ENCODE results near the gene KLHL9. TPM values are rescaled to one million over a fixed set of nuclear protein-coding genes. Genes with fewer than 3 reads are reported as not detected.

KLHL9 gene
- total and polyA plus RNA-seq, 2 of the 13 experiments (the other 11 are each of a cell fraction or from before 2014, with no cell fraction given), result 8.7 to 17.7 TPM

GRCh38 chr9:21350787-21351186 lies 15.6 kb upstream of the KLHL9 start, which contains the start of gene IFNA6 (continued):
- TF ChIP-seq, protein P1, sequence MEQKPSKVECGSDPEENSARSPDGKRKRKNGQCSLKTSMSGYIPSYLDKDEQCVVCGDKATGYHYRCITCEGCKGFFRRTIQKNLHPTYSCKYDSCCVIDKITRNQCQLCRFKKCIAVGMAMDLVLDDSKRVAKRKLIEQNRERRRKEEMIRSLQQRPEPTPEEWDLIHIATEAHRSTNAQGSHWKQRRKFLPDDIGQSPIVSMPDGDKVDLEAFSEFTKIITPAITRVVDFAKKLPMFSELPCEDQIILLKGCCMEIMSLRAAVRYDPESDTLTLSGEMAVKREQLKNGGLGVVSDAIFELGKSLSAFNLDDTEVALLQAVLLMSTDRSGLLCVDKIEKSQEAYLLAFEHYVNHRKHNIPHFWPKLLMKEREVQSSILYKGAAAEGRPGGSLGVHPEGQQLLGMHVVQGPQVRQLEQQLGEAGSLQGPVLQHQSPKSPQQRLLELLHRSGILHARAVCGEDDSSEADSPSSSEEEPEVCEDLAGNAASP (CRISPR knock-in tag; IDR thresholded peaks at IDR 0.05; ENCODE audit: borderline replicate concordance), result no peak
- TF ChIP-seq, protein P2, sequence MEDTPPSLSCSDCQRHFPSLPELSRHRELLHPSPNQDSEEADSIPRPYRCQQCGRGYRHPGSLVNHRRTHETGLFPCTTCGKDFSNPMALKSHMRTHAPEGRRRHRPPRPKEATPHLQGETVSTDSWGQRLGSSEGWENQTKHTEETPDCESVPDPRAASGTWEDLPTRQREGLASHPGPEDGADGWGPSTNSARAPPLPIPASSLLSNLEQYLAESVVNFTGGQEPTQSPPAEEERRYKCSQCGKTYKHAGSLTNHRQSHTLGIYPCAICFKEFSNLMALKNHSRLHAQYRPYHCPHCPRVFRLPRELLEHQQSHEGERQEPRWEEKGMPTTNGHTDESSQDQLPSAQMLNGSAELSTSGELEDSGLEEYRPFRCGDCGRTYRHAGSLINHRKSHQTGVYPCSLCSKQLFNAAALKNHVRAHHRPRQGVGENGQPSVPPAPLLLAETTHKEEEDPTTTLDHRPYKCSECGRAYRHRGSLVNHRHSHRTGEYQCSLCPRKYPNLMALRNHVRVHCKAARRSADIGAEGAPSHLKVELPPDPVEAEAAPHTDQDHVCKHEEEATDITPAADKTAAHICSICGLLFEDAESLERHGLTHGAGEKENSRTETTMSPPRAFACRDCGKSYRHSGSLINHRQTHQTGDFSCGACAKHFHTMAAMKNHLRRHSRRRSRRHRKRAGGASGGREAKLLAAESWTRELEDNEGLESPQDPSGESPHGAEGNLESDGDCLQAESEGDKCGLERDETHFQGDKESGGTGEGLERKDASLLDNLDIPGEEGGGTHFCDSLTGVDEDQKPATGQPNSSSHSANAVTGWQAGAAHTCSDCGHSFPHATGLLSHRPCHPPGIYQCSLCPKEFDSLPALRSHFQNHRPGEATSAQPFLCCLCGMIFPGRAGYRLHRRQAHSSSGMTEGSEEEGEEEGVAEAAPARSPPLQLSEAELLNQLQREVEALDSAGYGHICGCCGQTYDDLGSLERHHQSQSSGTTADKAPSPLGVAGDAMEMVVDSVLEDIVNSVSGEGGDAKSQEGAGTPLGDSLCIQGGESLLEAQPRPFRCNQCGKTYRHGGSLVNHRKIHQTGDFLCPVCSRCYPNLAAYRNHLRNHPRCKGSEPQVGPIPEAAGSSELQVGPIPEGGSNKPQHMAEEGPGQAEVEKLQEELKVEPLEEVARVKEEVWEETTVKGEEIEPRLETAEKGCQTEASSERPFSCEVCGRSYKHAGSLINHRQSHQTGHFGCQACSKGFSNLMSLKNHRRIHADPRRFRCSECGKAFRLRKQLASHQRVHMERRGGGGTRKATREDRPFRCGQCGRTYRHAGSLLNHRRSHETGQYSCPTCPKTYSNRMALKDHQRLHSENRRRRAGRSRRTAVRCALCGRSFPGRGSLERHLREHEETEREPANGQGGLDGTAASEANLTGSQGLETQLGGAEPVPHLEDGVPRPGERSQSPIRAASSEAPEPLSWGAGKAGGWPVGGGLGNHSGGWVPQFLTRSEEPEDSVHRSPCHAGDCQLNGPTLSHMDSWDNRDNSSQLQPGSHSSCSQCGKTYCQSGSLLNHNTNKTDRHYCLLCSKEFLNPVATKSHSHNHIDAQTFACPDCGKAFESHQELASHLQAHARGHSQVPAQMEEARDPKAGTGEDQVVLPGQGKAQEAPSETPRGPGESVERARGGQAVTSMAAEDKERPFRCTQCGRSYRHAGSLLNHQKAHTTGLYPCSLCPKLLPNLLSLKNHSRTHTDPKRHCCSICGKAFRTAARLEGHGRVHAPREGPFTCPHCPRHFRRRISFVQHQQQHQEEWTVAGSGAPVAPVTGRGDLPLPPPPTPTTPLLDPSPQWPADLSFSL (CRISPR knock-in tag; IDR thresholded peaks at IDR 0.05), result no peak
- TF ChIP-seq ZNF329 (CRISPR knock-in tag; IDR thresholded peaks at IDR 0.05; ENCODE audit: low read depth) (no peak), ZFP41 (CRISPR knock-in tag; IDR thresholded peaks at IDR 0.05; ENCODE audit: borderline replicate concordance) (no peak), ZMYM2 (CRISPR knock-in tag; IDR thresholded peaks at IDR 0.05) (no peak), ZNF441 (CRISPR knock-in tag; IDR thresholded peaks at IDR 0.05; ENCODE audit: borderline replicate concordance) (no peak), ZNF10 (CRISPR knock-in tag; IDR thresholded peaks at IDR 0.05; ENCODE audit: borderline replicate concordance, low read depth) (no peak), ZNF776 (CRISPR knock-in tag; IDR thresholded peaks at IDR 0.05) (no peak), ZNF530 (CRISPR knock-in tag; IDR thresholded peaks at IDR 0.05; ENCODE audit: low read depth) (no peak)
- TF ChIP-seq, protein P3, sequence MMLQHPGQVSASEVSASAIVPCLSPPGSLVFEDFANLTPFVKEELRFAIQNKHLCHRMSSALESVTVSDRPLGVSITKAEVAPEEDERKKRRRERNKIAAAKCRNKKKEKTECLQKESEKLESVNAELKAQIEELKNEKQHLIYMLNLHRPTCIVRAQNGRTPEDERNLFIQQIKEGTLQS (CRISPR knock-in tag; IDR thresholded peaks at IDR 0.05), result no peak

Measured in HepG2 (cell line).